A549 treated with CpdA at 1 μM for 4 hours (cell line): ENCODE measurements around the gene SLC4A11. TPM values are rescaled to one million over a fixed set of nuclear protein-coding genes. Genes with fewer than 3 reads are reported as not detected.

ENCODE experiments used
- total RNA-seq: library from RNA; stranded (reverse); fragments of 200-300 nt; extraction: Qiagen RNA extraction; gene quantifications from 5 replicates; pipeline ENCODE4 v1.2.3, GENCODE V29; 2022; ENCODE audit warnings: low read depth

SLC4A11 gene
- total RNA-seq, result 4.0 to 5.8 TPM (median 5.3 TPM) in 5 replicates

DNA sequence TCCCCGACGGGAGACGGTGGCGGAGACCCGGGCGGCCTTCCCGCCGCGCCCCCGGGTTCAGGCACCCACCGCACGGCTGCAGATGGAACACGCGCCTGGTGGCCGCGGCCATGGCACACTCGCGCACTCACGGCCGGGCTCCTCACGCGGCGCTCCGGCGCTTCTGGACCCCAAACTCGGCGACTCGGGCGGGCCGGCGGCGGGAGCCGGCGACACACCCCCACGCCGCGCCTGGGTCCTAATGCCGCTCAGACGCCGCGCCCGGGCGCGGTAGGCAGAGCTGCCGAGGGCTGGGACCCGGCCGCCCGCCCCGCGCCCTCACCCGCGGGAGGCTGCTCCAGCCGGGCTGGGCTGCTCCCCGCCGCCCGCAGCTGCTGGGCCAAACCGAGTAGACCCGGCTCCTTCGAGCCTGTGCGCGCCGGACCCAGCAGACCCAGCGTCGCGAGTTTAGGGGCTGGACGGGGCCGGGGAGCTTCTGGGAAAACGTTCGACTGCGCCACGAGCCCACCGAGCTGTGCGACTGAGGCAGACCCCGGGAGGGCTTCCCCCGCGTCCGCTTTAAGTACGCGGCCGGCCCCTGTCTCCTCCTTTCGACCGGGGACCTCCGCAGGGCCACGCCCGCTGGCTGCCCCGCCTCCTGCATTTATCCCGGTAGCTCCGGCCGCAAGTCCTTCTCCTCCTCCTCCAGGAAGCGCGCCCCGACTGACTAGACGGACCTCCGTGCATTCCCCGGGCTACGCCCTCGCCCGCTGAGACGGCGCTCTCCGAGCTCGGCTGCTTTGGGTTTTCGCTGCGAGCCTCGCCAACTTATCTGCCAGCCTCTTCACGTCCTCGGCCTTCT lies at the start of gene SLC4A11:
Gene SLC4A11 (minus strand): TSS at position 165 of the 841 bp plus-strand sequence. CDS start 53 bp downstream, at position 112.

DNA sequence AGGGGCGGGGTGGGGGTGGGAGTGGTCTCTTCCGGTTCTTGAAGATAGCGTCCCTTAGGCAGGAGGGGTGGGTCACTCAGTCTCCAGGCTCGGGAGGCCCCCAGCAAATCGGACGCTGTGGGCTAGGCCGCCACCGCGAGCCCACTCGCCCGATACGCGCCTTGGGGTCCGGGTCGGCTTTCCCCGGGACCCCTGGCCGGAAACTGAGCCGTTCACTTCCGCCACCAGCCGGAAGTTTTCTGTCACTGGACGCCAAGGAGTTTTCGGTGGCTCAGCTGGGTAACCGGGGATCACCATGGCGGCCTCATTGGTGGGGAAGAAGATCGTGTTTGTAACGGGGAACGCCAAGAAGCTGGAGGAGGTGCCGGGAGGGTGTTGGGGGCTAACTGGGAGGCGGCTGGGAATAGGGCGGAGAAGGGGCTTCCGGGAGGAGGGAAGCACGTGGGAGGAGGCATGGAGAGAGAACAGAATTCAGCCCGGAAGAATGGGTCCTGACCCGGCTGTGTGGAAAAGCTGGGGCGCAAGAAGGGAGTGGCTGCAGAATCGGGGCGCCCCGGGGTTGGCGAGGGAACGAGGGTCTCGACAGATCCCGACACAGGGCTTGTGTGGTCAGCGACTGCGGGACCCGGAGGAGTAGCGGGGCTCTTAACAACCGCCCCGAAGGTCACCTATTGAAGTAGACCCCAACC lies 29.6 kb downstream of the SLC4A11 start, which contains the start of gene ITPA:
Gene ITPA (plus strand): TSS at position 242 of the 689 bp plus-strand sequence. CDS start 54 bp downstream, at position 296.

DNA sequence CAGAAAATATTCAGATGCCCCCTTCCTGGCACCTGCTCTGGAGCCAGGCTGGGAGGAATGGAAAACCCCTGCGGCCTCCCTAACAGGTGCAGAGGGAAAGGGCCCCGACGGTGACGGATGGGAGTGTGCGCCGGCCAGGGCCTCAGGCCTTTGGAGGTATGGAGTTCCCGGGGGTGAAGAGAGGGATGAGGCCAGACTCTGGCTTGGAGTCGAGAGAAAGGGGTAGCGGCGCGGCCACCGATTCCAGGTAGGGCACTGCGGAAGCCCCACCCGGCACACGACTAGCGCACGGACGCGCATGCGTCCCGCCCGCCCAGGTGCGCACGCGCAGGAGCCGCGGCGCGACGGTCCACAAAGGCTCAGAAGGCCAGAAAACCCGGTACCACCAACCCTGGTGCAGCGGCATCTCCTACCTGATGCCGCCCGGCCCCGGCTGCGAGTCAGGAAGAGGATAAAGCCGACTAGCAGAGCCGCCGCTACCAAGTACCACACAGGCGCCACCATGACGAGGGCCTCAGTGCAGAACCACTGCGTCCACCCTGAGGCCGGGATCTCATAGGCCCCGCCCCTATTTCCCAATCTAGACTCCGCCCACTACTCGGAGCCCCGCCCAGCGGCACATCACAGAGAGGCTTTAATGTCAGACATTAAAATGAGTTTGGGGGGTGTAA lies 34.7 kb downstream of the SLC4A11 start, which contains the start of gene DDRGK1:
Gene DDRGK1 (minus strand): TSS at position 559 of the 671 bp plus-strand sequence. CDS start 55 bp downstream, at position 504.

Other genes with a start within 250 kb of the SLC4A11 start
- gene GNRH2, start 195.6 kb downstream of the SLC4A11 start, total RNA-seq, result 0.15 to 0.37 TPM (median 0.20 TPM) in 3 of 5 replicates, not detected in the others
- 106 to 168 TPM (median 150 TPM) in 5 replicates for gene MRPS26, start 193.1 kb downstream of the SLC4A11 start, total RNA-seq
- not detected in 5 replicates for gene OXT, start 167.6 kb downstream of the SLC4A11 start, total RNA-seq
- gene AVP, start 154.5 kb downstream of the SLC4A11 start, total RNA-seq, result not detected in 5 replicates
- gene FASTKD5, start 79.3 kb downstream of the SLC4A11 start, total RNA-seq, result 43.5 to 49.0 TPM (median 44.1 TPM) in 5 replicates
- 2.9 to 4.0 TPM (median 3.6 TPM) in 5 replicates for gene UBOX5, start 79.3 kb downstream of the SLC4A11 start, total RNA-seq
- gene LZTS3, start 65.6 kb downstream of the SLC4A11 start, total RNA-seq, result 2.5 to 2.9 TPM (median 2.7 TPM) in 5 replicates
- gene DDRGK1, start 34.5 kb downstream of the SLC4A11 start, total RNA-seq, result 75.9 to 100 TPM (median 94.3 TPM) in 5 replicates
- gene ITPA, start 29.7 kb downstream of the SLC4A11 start, total RNA-seq, result 122 to 136 TPM (median 128 TPM) in 5 replicates
- 3.7 to 5.6 TPM (median 4.7 TPM) in 5 replicates for gene DNAAF9, start 168.5 kb upstream of the SLC4A11 start, total RNA-seq
- gene ATRN, start 231.8 kb upstream of the SLC4A11 start, total RNA-seq, result 19.5 to 26.8 TPM (median 25.5 TPM) in 5 replicates